ENCODE results near the gene NRSN2. TPM values are rescaled to one million over a fixed set of nuclear protein-coding genes. Genes with fewer than 3 reads are reported as not detected.

NRSN2 gene
- total and polyA plus RNA-seq, 2 experiments from 2014 or later = 111 to 170 TPM

DNA sequence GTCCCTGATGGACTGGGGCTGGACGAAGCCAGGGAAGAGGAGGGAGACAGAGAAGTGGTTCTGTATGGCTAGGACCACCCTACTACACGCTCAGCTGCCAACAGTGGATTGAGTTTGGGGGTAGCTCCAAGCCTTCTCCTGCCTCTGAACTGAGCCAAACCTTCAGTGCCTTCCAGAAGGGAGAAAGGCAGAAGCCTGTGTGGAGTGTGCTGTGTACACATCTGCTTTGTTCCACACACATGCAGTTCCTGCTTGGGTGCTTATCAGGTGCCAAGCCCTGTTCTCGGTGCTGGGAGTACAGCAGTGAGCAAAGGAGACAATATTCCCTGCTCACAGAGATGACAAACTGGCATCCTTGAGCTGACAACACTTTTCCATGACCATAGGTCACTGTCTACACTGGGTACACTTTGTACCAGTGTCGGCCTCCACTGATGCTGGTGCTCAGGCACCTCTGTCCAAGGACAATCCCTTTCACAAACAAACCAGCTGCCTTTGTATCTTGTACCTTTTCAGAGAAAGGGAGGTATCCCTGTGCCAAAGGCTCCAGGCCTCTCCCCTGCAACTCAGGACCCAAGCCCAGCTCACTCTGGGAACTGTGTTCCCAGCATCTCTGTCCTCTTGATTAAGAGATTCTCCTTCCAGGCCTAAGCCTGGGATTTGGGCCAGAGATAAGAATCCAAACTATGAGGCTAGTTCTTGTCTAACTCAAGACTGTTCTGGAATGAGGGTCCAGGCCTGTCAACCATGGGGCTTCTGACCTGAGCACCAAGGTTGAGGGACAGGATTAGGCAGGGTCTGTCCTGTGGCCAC is 49.9 kb downstream of the NRSN2 start:
- no peaks in the 10 kb centered on the region for H3K9me3 ChIP-seq (ENCODE audit: low read depth)
- TF ChIP-seq, protein P1, sequence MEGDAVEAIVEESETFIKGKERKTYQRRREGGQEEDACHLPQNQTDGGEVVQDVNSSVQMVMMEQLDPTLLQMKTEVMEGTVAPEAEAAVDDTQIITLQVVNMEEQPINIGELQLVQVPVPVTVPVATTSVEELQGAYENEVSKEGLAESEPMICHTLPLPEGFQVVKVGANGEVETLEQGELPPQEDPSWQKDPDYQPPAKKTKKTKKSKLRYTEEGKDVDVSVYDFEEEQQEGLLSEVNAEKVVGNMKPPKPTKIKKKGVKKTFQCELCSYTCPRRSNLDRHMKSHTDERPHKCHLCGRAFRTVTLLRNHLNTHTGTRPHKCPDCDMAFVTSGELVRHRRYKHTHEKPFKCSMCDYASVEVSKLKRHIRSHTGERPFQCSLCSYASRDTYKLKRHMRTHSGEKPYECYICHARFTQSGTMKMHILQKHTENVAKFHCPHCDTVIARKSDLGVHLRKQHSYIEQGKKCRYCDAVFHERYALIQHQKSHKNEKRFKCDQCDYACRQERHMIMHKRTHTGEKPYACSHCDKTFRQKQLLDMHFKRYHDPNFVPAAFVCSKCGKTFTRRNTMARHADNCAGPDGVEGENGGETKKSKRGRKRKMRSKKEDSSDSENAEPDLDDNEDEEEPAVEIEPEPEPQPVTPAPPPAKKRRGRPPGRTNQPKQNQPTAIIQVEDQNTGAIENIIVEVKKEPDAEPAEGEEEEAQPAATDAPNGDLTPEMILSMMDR (IDR thresholded peaks at IDR 0.05; ENCODE audit: low read depth, low read length) = no peak
- no peak overlapping the region for H3K27ac ChIP-seq
- H3K36me3 ChIP-seq = no peaks in the 10 kb centered on the region
- no peaks in the 10 kb centered on the region for H3K27me3 ChIP-seq
- H3K4me1 ChIP-seq (ENCODE audit: low read depth) = no peaks in the 10 kb centered on the region
- no peak for DNase-seq (ENCODE audit: low read depth in 1 of 2, low spot score in 1 of 2)
- H3K4me3 ChIP-seq = no peak overlapping the region

DNA sequence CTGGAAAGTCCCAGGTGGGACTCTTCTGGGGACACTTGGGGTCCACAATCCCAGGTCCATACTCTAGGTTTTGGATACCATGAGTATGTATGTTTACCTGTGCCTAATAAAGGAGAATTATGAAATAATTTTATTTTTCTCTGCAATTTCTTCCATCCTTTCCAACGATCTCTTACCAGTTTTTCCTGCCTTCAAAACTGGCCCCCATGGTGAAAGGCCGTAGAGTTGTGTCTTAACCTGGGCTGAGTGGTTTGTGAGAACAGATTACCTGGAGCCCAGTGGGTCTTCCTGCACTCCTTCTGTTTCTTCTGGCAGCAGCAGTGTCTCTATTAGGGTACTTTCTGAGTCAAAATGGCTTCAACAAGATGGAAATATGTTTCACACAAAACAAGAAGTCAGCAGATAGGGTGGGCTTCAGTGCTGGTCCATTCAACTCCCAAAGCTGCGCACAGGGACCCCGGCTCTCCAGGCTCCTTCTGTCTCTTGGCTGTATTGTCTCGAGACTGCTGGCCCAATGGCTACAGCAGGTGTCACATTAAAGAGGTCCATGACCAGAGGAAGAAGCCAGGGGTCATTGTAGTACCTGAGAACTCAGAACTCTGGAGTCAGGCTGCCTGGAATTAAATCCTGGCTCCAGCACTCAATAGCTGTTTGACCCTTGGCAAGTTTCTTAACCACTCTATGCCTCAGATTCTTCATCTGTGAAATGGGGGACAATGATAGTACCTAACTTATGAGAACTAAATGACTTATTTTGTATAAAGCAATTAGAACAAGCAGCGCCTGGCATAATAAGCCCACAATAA is 50.7 kb downstream of the NRSN2 start:
- H3K36me3 ChIP-seq = no peaks in the 10 kb centered on the region
- no peak for DNase-seq (ENCODE audit: low read depth in 1 of 2, low spot score in 1 of 2)
- no peaks in the 10 kb centered on the region for H3K27me3 ChIP-seq
- TF ChIP-seq, protein P1 (IDR thresholded peaks at IDR 0.05; ENCODE audit: low read depth, low read length) = no peak
- no peaks in the 10 kb centered on the region for H3K9me3 ChIP-seq (ENCODE audit: low read depth)
- H3K4me1 ChIP-seq (ENCODE audit: low read depth) = no peaks in the 10 kb centered on the region
- no peak overlapping the region for H3K4me3 ChIP-seq
- H3K27ac ChIP-seq = no peak overlapping the region

DNA sequence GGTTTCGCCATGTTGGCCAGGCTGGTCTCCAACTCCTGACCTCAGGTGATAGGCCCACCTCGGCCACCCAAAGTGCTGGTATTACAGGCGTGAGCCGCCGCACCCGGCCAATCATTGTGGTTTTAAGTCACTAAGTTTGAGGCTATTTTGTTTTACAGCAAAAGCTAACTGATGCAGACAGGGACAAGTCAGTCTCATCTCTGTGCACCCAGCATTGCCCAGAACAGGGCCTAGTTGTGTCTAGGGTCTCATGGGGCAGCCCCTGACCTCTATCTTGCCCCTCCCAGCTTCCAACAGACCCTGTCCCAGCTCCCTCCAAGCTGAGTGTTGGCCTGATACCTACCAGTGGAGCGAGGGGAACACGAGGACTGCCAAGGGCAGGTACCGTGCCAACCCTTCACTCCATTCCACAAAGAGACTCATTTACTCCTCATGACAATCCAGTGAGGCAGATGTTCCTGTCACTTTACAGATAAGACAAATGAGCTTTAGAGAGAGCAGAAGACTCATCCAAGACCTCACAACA is 52.3 kb downstream of the NRSN2 start:
- Histone ChIP-seq H3K27me3 (no peaks in the 10 kb centered on the region), H3K27ac (no peak overlapping the region), H3K36me3 (no peaks in the 10 kb centered on the region), H3K4me1 (ENCODE audit: low read depth) (no peaks in the 10 kb centered on the region), H3K9me3 (ENCODE audit: low read depth) (no peaks in the 10 kb centered on the region), H3K4me3 (no peak overlapping the region)
- TF ChIP-seq, protein P1 (IDR thresholded peaks at IDR 0.05; ENCODE audit: low read depth, low read length) = no peak
- DNase-seq (ENCODE audit: low read depth in 1 of 2, low spot score in 1 of 2) = no peak

DNA sequence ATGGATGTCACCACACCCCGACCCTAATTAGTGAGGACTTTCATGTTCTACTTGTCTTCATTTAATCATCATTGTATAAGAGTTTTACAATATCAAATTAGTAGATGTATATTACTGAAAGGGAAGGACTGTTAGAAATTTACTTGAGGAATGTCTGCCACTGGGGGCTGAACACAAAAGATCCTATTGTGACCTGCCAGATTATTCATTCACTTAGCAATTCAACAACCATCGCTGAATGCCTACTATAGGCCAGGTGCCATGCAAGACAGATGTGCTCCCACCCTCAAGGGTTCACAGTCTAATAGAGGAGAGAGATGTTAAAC is 53.2 kb downstream of the NRSN2 start:
- H3K36me3 ChIP-seq = no peaks in the 10 kb centered on the region
- TF ChIP-seq, protein P1 (IDR thresholded peaks at IDR 0.05; ENCODE audit: low read depth, low read length) = no peak
- no peaks in the 10 kb centered on the region for H3K4me1 ChIP-seq (ENCODE audit: low read depth)
- no peak overlapping the region for H3K27ac ChIP-seq
- no peaks in the 10 kb centered on the region for H3K9me3 ChIP-seq (ENCODE audit: low read depth)
- H3K27me3 ChIP-seq = no peaks in the 10 kb centered on the region
- DNase-seq (ENCODE audit: low read depth in 1 of 2, low spot score in 1 of 2) = no peak
- H3K4me3 ChIP-seq = no peak overlapping the region

DNA sequence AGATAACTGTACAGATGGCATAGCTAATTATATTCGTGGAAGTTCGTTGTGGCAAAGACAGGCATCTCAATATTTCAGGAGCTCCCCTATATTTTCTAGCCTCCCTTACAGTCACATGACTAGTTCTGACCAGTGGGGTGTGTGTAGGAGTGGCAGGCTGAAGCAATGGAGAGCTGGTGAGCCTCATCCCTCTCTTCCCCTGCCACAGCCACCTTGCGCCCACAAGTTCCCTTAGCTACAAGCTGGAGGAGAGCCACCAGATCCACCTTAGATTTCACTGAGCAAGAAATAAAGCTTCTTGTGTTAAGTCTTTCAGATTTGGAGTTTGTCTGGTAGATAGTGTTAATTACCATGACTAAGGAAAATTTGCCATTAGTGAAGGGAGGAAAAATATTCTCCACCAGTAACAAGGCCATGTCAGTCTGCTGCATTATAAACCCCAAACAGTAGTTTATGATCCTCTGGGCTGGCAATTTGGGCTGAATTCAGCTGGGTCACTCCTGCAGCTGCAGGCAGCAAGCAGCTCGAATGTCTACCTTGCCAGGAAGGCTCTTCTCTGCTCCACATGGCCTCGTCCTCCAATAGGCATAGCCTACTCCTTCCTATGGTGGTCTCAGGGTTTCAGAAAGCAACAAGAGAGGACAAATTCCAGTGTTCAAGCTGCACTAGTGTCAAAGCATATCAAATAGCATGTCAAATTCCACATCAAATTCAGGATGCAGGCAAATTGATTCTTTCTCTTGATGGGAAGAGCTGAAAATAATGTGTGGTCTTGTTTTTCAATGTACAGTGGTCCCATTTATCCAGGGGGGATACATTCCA is 53.8 kb downstream of the NRSN2 start:
- Histone ChIP-seq H3K9me3 (ENCODE audit: low read depth) (no peaks in the 10 kb centered on the region), H3K4me3 (no peak overlapping the region), H3K36me3 (no peaks in the 10 kb centered on the region), H3K4me1 (ENCODE audit: low read depth) (no peaks in the 10 kb centered on the region), H3K27me3 (no peaks in the 10 kb centered on the region), H3K27ac (no peak overlapping the region)
- TF ChIP-seq, protein P1 (IDR thresholded peaks at IDR 0.05; ENCODE audit: low read depth, low read length) = no peak
- DNase-seq (ENCODE audit: low read depth in 1 of 2, low spot score in 1 of 2) = no peak

All from cardiac muscle cell (in vitro differentiated cells and primary cell).